Activated T-cell treated with anti-CD3 and anti-CD28 coated beads, Interleukin-2, amount 50 U/mL, for 72 hours (primary cell): Measurements from ENCODE around the gene KRTAP10-3. TPM values are rescaled to one million over a fixed set of nuclear protein-coding genes. Genes with fewer than 3 reads are reported as not detected.

Experiments used
- ATAC-seq, 2 donors: fragments of 150-1000 bp; cut with Tn5 transposase; replicated peaks in 1 of 2; 2 replicates each; pipeline ENCODE4 v1.10.0; 2021; ENCODE audit warnings: moderate library complexity in 2 of 2, mild to moderate bottlenecking in 1 of 2
- DNase-seq, 2 donors: peaks; one replicate each; pipeline ENCODE4 v3.0.0; 2021 to 2022; ENCODE audit warnings: mixed read lengths in 1 of 2
- H3K27ac Mint-ChIP-seq: one replicate; pipeline ENCODE4 v1.8.0; 2022; ENCODE audit warnings: mild to moderate bottlenecking, moderate library complexity, mixed read lengths
- H3K27me3 Mint-ChIP-seq: one replicate; pipeline ENCODE4 v1.8.0; 2022; ENCODE audit warnings: low read depth, mixed read lengths
- H3K36me3 Mint-ChIP-seq, 2 donors: one replicate each; pipeline ENCODE4 v1.8.0; 2022; ENCODE audit warnings: mixed read lengths in 2 of 2, mild to moderate bottlenecking in 1 of 2; ENCODE audit not compliant: insufficient read depth in 2 of 2
- H3K4me1 Mint-ChIP-seq: one replicate; pipeline ENCODE4 v1.8.0; 2022; ENCODE audit warnings: low read depth, mixed read lengths
- H3K4me3 Mint-ChIP-seq, 2 donors: one replicate each; pipeline ENCODE4 v1.8.0; 2022; ENCODE audit warnings: mild to moderate bottlenecking in 2 of 2, mixed read lengths in 2 of 2, moderate library complexity in 2 of 2
- H3K9me3 Mint-ChIP-seq, 2 donors: one replicate each; pipeline ENCODE4 v1.8.0; 2022; ENCODE audit warnings: mixed read lengths in 2 of 2
- total RNA-seq, 2 donors: library from RNA; stranded (reverse); gene quantifications; one replicate each; pipeline ENCODE4 v1.2.3, GENCODE V29; 2022

Gene KRTAP10-3
- total RNA-seq, 2 donors from 2014 or later, result not detected

GRCh38 chr21:44544566-44544965 is 14.0 kb downstream of the KRTAP10-3 start:
- Mint-ChIP-seq H3K36me3 (peaks cover 12 to 20% of the 10 kb centered on the region in 2 donors), H3K4me3 (no peak overlapping the region), H3K27me3 (no peaks in the 10 kb centered on the region), H3K9me3 (peaks cover 16 to 17% of the 10 kb centered on the region in 2 donors), H3K27ac (no peak overlapping the region), H3K4me1 (peaks cover 18% of the 10 kb centered on the region)
- ATAC-seq (no peak), DNase-seq (no peak)

- Mint-ChIP-seq H3K27me3 (no peaks in the 10 kb centered on the region), H3K4me1 (peaks cover 9% of the 10 kb centered on the region), H3K9me3 (peaks cover 14 to 17% of the 10 kb centered on the region in 2 donors), H3K4me3 (no peak overlapping the region), H3K36me3 (peaks cover 10 to 18% of the 10 kb centered on the region in 2 donors), H3K27ac (no peak overlapping the region)
- no peak for ATAC-seq
- DNase-seq, result no peak
Measured at GRCh38 chr21:44542716-44543115, 15.9 kb downstream of the KRTAP10-3 start.

DNA sequence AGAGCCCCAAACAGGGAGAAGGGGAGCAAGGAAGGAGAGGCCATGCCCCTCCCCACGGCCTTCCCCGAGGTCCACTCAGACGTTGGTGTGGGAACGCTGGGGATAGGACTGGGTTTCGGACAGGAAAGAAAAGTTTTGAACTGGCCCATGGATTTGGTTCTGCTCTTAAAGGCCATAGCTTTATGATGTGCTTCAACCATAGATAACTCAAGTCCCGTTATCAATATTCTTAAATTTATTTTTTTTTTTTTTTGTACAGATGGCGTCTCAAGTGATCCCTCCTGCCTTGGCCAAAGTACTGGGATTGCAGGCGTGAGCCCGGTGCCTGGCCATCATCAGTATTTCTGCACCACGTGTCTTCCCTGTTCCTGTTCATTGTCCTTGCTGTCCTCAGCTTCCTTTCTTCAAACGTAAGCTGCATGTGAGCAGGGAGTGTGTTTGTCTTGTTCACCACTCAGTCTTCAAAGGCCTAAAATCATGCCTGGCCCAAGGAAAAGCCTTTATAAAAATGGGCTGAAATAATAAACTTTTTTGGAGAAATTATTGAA is 17.8 kb downstream of the KRTAP10-3 start:
- DNase-seq, result no peak
- H3K27ac Mint-ChIP-seq, result no peak overlapping the region
- peaks cover 0 to 4% of the 10 kb centered on the region in 2 donors for H3K36me3 Mint-ChIP-seq
- ATAC-seq, result no peak
- no peaks in the 10 kb centered on the region for H3K4me1 Mint-ChIP-seq
- peaks cover 1 to 4% of the 10 kb centered on the region in 2 donors for H3K9me3 Mint-ChIP-seq
- H3K27me3 Mint-ChIP-seq, result no peaks in the 10 kb centered on the region
- no peak overlapping the region for H3K4me3 Mint-ChIP-seq

DNA sequence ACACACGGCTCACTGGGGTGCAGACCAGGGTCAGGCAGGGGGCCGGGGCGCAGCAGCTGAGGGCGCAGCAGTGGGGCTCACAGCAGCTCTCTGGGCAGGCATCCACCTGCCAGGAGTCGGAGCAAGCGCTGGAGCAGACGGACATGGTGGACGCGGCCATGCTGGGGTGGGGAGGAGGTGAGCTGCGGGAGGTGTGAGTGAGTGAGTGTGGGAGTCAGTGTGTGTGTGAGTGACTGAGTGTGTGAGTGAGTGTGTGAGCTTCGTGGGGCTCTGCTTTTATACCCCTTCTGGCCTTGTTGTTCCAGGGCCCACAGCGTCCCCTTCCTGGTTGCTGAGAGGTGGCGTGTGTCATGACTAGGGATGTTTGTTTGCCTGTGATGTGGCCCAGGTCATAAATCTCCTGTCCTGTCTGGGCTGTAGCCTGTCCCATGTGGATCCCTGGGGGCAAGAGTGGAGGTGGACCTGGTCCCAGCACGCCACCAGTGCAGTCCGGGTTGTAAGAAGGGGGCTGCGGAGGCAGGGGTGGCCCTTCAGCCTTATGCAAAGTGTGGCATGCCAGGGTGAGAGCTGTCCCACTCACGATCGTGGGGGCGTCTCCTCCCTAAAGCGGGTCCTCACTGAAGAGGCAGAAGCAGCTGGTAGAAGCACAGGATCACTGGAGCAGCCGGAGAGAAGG is 18.5 kb downstream of the KRTAP10-3 start, which contains the start of gene KRTAP10-1:
Gene KRTAP10-1, minus strand, starts transcription at position 205 of the 676 bp plus-strand sequence. Its CDS starts 45 bp downstream, at position 160.
- no peaks in the 10 kb centered on the region for H3K27me3 Mint-ChIP-seq
- DNase-seq (no peak), ATAC-seq (no peak)
- H3K36me3 Mint-ChIP-seq, result no peaks in the 10 kb centered on the region
- no peak within 1 kb of the TSS for H3K4me3 Mint-ChIP-seq
- H3K4me1 Mint-ChIP-seq, result no peaks in the 10 kb centered on the region
- H3K9me3 Mint-ChIP-seq, result peaks cover 1 to 4% of the 10 kb centered on the region in 2 donors
- no peak within 1 kb of the TSS for H3K27ac Mint-ChIP-seq

DNA sequence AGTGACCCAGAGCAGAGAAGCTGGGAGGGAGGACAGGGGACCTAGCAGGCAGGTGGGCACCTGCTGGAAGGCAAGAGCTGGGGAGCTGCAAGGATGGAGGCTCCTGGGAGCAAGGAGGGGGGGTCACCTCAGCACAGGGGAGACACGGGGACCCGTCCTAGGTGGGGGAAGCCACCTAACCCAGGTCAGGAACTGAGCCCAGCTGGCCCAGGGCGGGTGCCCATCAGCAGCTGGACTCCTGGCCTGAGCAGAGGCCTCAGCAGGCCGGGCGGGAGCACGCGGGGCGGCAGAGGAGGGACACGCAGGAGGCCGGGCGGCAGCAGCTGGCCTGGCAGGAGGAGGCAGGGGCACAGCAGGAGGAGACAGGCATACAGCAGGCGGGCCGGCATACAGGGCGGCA is 19.5 kb downstream of the KRTAP10-3 start:
- H3K9me3 Mint-ChIP-seq, result peaks cover 0 to 4% of the 10 kb centered on the region in 2 donors
- H3K4me1 Mint-ChIP-seq, result no peaks in the 10 kb centered on the region
- H3K27me3 Mint-ChIP-seq, result no peaks in the 10 kb centered on the region
- ATAC-seq (no peak), DNase-seq (no peak)
- H3K36me3 Mint-ChIP-seq, result no peaks in the 10 kb centered on the region
- H3K4me3 Mint-ChIP-seq, result no peak overlapping the region
- no peak overlapping the region for H3K27ac Mint-ChIP-seq

- no peaks in the 10 kb centered on the region for H3K27me3 Mint-ChIP-seq
- DNase-seq (no peak), ATAC-seq (no peak)
- no peaks in the 10 kb centered on the region for H3K36me3 Mint-ChIP-seq
- H3K27ac Mint-ChIP-seq, result no peak overlapping the region
- peaks cover 0 to 4% of the 10 kb centered on the region in 2 donors for H3K9me3 Mint-ChIP-seq
- no peak overlapping the region for H3K4me3 Mint-ChIP-seq
- H3K4me1 Mint-ChIP-seq, result no peaks in the 10 kb centered on the region
Measured at GRCh38 chr21:44537930-44538911, 20.4 kb downstream of the KRTAP10-3 start.

DNA sequence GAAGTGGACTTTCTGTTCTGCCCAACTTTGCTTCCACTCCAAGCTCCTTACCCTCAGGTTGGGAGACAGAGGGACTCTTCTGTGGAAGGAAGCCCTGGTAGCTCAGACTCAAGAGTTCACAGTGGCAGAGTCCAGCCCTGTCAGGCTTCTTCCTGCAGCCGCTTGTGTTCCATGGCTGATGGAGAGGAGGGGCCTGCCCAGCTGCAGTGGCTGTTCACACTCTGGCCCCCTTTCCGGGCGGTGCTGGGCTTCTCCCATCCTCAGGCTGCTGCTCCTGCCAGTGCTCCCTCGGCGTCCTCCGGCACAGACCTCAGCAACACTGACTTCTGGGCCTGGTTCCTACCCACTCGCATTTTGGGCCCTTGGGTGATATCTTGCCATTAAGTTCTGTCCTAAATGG is 22.6 kb downstream of the KRTAP10-3 start:
- ATAC-seq, result no peak
- Mint-ChIP-seq H3K4me1 (no peaks in the 10 kb centered on the region), H3K9me3 (peaks cover 0 to under 1% of the 10 kb centered on the region in 2 donors), H3K4me3 (no peak overlapping the region), H3K36me3 (no peaks in the 10 kb centered on the region), H3K27me3 (no peaks in the 10 kb centered on the region), H3K27ac (no peak overlapping the region)
- no peak for DNase-seq

DNA sequence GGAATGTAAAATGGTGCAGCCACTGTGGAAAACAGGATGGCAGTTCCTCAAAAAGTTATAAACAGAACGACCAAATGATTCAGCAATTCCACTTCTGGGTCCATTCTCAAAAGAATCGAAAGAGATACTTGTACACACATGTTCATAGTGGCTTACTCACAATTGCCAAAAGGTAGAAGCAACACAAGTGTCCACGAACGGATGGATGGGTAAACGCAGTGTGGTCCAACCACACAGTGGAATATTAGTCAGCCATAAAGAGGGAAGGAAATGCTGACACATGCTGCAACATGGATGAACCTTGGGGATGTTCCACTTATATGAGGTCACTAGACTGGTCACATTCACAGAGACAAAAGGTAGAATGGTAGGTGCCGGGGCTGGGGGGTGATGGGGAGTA is 23.9 kb downstream of the KRTAP10-3 start:
- no peaks in the 10 kb centered on the region for H3K27me3 Mint-ChIP-seq
- H3K27ac Mint-ChIP-seq, result no peak overlapping the region
- no peaks in the 10 kb centered on the region for H3K36me3 Mint-ChIP-seq
- no peaks in the 10 kb centered on the region for H3K9me3 Mint-ChIP-seq
- DNase-seq (no peak), ATAC-seq (peak; percentile 27 to 55)
- H3K4me3 Mint-ChIP-seq, result no peak overlapping the region
- H3K4me1 Mint-ChIP-seq, result no peaks in the 10 kb centered on the region

DNA sequence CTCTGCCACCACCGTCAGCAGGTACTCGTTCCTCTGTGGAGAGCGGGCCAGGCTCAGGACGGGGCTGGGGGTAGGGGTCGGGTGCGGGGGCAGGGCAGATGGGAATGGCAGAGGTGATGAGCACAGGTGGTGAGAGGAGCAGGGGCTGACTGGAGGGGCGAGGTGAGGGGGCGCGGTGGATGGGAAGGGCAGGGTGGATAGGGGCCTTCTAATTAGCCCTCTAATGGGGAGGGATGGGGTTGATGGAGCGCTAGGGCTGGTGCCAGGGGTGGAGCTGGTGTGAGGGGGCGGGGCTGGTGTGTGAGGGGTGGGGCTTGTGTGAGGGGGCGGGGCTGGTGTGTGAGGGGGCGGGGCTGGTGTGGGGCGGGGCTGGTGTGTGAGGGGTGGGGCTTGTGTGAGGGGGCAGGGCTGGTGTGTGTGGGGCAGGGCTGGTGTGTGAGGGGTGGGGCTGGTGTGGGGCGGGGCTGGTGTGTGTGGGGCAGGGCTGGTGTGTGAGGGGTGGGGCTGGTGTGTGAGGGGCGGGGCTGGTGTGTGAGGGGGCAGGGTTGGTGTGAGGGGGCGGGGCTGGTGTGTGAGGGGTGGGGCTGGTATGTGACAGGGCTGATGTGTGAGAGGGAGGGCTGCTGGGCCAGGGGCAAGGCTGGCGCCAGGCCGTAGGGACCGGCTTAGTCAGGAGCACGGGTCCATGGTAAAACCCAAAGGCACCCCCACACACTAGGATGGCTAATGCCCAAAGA is 24.5 kb downstream of the KRTAP10-3 start:
- no peaks in the 10 kb centered on the region for H3K27me3 Mint-ChIP-seq
- H3K27ac Mint-ChIP-seq, result no peak overlapping the region
- no peak overlapping the region for H3K4me3 Mint-ChIP-seq
- ATAC-seq (no peak), DNase-seq (no peak)
- H3K4me1 Mint-ChIP-seq, result no peaks in the 10 kb centered on the region
- no peaks in the 10 kb centered on the region for H3K36me3 Mint-ChIP-seq
- no peaks in the 10 kb centered on the region for H3K9me3 Mint-ChIP-seq

DNA sequence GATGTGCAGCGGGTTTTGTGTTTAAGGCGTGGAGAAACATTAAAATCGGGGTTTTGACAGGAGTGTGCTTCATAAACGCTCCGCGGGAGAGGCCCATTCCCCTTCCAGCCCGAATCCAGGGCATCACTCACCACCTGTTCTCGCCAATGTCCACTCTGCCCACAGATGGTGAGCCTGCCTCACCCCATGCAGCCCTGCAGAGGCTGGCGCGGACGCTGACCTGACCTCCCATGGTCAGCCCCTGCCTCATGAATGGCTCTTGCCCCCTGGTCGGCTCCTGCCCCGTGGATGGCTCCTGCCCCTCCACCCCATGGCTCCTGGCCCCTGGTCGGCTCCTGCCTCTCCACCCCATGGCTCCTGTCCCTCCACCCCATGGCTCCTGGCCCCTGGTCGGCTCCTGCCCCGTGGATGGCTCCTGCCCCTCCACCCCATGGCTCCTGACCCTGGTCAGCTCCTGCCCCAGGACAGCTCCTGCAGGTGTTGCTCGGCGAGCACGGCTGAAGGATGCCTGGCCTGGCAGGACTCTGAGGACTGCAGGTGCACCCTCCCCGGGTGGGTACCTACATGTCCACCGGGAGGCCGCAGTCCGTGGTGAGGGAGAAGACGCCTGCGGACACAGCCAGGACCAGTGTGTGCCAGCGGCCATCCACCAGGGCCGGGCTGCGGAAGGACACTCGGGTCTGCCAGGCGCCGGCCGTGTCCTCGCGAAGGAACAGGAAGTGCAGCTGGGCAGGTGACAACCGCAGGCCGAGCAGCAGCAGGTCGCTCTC is 25.3 kb downstream of the KRTAP10-3 start:
- H3K36me3 Mint-ChIP-seq, result no peaks in the 10 kb centered on the region
- DNase-seq (no peak), ATAC-seq (no peak)
- H3K27ac Mint-ChIP-seq, result no peak overlapping the region
- H3K4me3 Mint-ChIP-seq, result no peak overlapping the region
- no peaks in the 10 kb centered on the region for H3K4me1 Mint-ChIP-seq
- H3K27me3 Mint-ChIP-seq, result no peaks in the 10 kb centered on the region
- no peaks in the 10 kb centered on the region for H3K9me3 Mint-ChIP-seq

GRCh38 chr21:44532712-44533111 is 25.9 kb downstream of the KRTAP10-3 start:
- no peak overlapping the region for H3K27ac Mint-ChIP-seq
- ATAC-seq (no peak), DNase-seq (no peak)
- no peak overlapping the region for H3K4me3 Mint-ChIP-seq
- no peaks in the 10 kb centered on the region for H3K27me3 Mint-ChIP-seq
- H3K36me3 Mint-ChIP-seq, result no peaks in the 10 kb centered on the region
- H3K4me1 Mint-ChIP-seq, result no peaks in the 10 kb centered on the region
- no peaks in the 10 kb centered on the region for H3K9me3 Mint-ChIP-seq
